Measurements from ENCODE around the gene RAB4A. TPM values are rescaled to one million over a fixed set of nuclear protein-coding genes. Genes with fewer than 3 reads are reported as not detected.

RAB4A gene
- total RNA-seq, 1 donor from 2014 or later, result 44.1 TPM

- no peak overlapping the region for H3K9ac ChIP-seq
- H3K4me3 ChIP-seq, result no peak overlapping the region
- H3K27me3 ChIP-seq, result no peaks in the 10 kb centered on the region
- no peak for DNase-seq (ENCODE audit: low spot score)
- H3F3A ChIP-seq (ENCODE audit: low read depth), result peaks cover 6% of the 10 kb centered on the region
- TF ChIP-seq, protein P1, sequence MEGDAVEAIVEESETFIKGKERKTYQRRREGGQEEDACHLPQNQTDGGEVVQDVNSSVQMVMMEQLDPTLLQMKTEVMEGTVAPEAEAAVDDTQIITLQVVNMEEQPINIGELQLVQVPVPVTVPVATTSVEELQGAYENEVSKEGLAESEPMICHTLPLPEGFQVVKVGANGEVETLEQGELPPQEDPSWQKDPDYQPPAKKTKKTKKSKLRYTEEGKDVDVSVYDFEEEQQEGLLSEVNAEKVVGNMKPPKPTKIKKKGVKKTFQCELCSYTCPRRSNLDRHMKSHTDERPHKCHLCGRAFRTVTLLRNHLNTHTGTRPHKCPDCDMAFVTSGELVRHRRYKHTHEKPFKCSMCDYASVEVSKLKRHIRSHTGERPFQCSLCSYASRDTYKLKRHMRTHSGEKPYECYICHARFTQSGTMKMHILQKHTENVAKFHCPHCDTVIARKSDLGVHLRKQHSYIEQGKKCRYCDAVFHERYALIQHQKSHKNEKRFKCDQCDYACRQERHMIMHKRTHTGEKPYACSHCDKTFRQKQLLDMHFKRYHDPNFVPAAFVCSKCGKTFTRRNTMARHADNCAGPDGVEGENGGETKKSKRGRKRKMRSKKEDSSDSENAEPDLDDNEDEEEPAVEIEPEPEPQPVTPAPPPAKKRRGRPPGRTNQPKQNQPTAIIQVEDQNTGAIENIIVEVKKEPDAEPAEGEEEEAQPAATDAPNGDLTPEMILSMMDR (IDR thresholded peaks at IDR 0.05), result no peak
- TF ChIP-seq EZH2 (IDR thresholded peaks at IDR 0.05) (no peak), EZH2phosphoT487 (IDR thresholded peaks at IDR 0.05) (no peak)
- H3K4me1 ChIP-seq, result no peaks in the 10 kb centered on the region
- no peak overlapping the region for H3K27ac Mint-ChIP-seq
- no peaks in the 10 kb centered on the region for H3K36me3 ChIP-seq
- no peak overlapping the region for H3K4me2 ChIP-seq
- H3K27me3 Mint-ChIP-seq (ENCODE audit: insufficient read depth, low read depth), result no peaks in the 10 kb centered on the region
- peaks cover 19% of the 10 kb centered on the region for H3K36me3 Mint-ChIP-seq
- H3K4me1 Mint-ChIP-seq, result no peaks in the 10 kb centered on the region
- no peaks in the 10 kb centered on the region for H3K9me3 Mint-ChIP-seq
- no peaks in the 10 kb centered on the region for H3K79me2 ChIP-seq (ENCODE audit: low read depth)
- no peak overlapping the region for H3K4me3 Mint-ChIP-seq
- no peaks in the 10 kb centered on the region for H4K20me1 ChIP-seq (ENCODE audit: low read depth)
- H3K9me3 ChIP-seq (ENCODE audit: low read depth), result no peaks in the 10 kb centered on the region
- no peak overlapping the region for H2AFZ ChIP-seq (replicated peaks)
- H3K27ac ChIP-seq, result no peak overlapping the region
These were observed 45.3 kb downstream of the RAB4A start for GRCh38 chr1:229316166-229316565.

DNA sequence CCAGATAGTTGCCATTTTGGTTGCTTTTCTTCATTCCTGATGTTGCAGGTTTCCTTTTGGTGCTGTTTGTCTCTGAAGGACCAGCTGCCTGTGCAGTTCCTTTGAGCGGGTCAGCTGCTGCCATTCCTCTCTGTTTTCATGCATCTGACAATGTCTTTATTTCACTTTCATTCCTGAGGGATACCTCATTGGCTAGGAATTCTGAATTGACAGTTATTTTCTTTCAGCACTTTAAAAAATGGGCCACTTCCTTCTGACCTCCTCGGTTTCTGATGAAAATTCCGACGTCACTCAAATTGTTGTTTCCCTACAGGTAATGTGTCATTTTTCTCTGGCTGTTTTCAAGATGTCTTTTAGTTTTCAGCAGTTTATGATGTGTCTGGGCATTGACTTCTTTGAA, 47.1 kb downstream of the RAB4A start:
- H3K36me3 Mint-ChIP-seq, result peaks cover 19% of the 10 kb centered on the region
- H3K4me2 ChIP-seq, result no peak overlapping the region
- H3K27ac Mint-ChIP-seq, result no peak overlapping the region

DNA sequence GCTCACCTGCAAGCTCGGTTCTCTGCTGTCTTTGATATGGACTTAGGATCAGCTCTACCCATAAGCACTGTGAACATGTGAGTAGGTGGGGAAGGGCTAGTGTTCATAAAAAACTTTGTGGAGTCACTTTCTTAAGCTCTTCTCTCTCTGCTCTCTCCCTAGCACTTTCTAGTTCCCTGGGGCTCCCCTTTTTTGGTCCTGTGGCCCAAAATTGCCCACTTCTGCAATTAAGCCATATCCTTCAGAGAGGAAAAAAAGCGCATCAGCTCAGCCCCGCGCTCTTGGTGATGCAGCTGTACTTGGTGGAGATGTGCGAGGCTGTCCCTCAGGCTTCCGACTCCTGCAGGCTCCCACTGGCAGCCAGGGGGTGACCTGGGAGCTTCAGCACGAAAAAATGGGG, 48.6 kb downstream of the RAB4A start:
- Histone ChIP-seq H3K79me2 (ENCODE audit: low read depth) (no peaks in the 10 kb centered on the region), H3K4me2 (no peak overlapping the region)
- H3K36me3 Mint-ChIP-seq, result peaks cover 25% of the 10 kb centered on the region

More for the DNA sequence above, 47.1 kb downstream of the RAB4A start:
- Mint-ChIP-seq H3K4me1 (no peaks in the 10 kb centered on the region), H3K9me3 (no peaks in the 10 kb centered on the region), H3K4me3 (no peak overlapping the region), H3K27me3 (ENCODE audit: insufficient read depth, low read depth) (no peaks in the 10 kb centered on the region)
- peaks cover 6% of the 10 kb centered on the region for H3F3A ChIP-seq (ENCODE audit: low read depth)
- H3K9me3 ChIP-seq (ENCODE audit: low read depth), result no peaks in the 10 kb centered on the region
- no peaks in the 10 kb centered on the region for H3K27me3 ChIP-seq
- H3K9ac ChIP-seq, result no peak overlapping the region
- no peak overlapping the region for H3K4me3 ChIP-seq
- TF ChIP-seq, protein P1 (IDR thresholded peaks at IDR 0.05), result no peak
- TF ChIP-seq EZH2 (IDR thresholded peaks at IDR 0.05), result no peak
- TF ChIP-seq EZH2phosphoT487 (IDR thresholded peaks at IDR 0.05), result no peak
- H4K20me1 ChIP-seq (ENCODE audit: low read depth), result no peaks in the 10 kb centered on the region
- DNase-seq (ENCODE audit: low spot score), result no peak
- H3K4me1 ChIP-seq, result no peaks in the 10 kb centered on the region
- H3K36me3 ChIP-seq, result peaks cover 4% of the 10 kb centered on the region
- H3K79me2 ChIP-seq (ENCODE audit: low read depth), result no peaks in the 10 kb centered on the region
- no peak overlapping the region for H2AFZ ChIP-seq (replicated peaks)
- H3K27ac ChIP-seq, result no peak overlapping the region

More for the DNA sequence above, 48.6 kb downstream of the RAB4A start:
- Histone ChIP-seq H2AFZ (replicated peaks) (no peak overlapping the region), H3K9ac (peak overlapping the region; percentile 10), H3K27me3 (no peaks in the 10 kb centered on the region), H3K4me1 (no peaks in the 10 kb centered on the region), H3F3A (ENCODE audit: low read depth) (peaks cover 6% of the 10 kb centered on the region), H3K36me3 (peaks cover 4% of the 10 kb centered on the region), H3K4me3 (no peak overlapping the region), H4K20me1 (ENCODE audit: low read depth) (no peaks in the 10 kb centered on the region), H3K27ac (no peak overlapping the region), H3K9me3 (ENCODE audit: low read depth) (no peaks in the 10 kb centered on the region)
- TF ChIP-seq EZH2phosphoT487 (IDR thresholded peaks at IDR 0.05) (no peak), EZH2 (IDR thresholded peaks at IDR 0.05) (no peak)
- TF ChIP-seq, protein P1 (IDR thresholded peaks at IDR 0.05), result no peak
- no peaks in the 10 kb centered on the region for H3K4me1 Mint-ChIP-seq
- H3K9me3 Mint-ChIP-seq, result no peaks in the 10 kb centered on the region
- H3K4me3 Mint-ChIP-seq, result no peak overlapping the region
- DNase-seq (ENCODE audit: low spot score), result no peak
- H3K27ac Mint-ChIP-seq, result no peak overlapping the region
- H3K27me3 Mint-ChIP-seq (ENCODE audit: insufficient read depth, low read depth), result no peaks in the 10 kb centered on the region
